GM23338 (cell line): ENCODE measurements around the gene GNAO1. TPM values are rescaled to one million over a fixed set of nuclear protein-coding genes. Genes with fewer than 3 reads are reported as not detected.

Experiments
- EZH2phosphoT487 ChIP-seq: fragments of 200-600 bp; sonication (generic); IDR thresholded peaks from one replicate; pipeline ENCODE4 v1.8.1; 2018; ENCODE audit warnings: antibody characterized with exemption; ENCODE audit not compliant: unreplicated experiment
- NANOG ChIP-seq: IDR thresholded peaks from 2 replicates; pipeline ENCODE4 v1.6.1; 2016; ENCODE audit warnings: antibody characterized with exemption, borderline replicate concordance
- REST ChIP-seq: IDR thresholded peaks from one replicate; pipeline ENCODE4 v1.6.1; 2018; ENCODE audit warnings: antibody characterized with exemption; ENCODE audit not compliant: unreplicated experiment
- ZNF462 ChIP-seq: fragments of 250-450 bp; sonication (Bioruptor Pico); IDR thresholded peaks from 2 replicates; pipeline ENCODE4 v1.5.0; 2020; ENCODE audit warnings: mild to moderate bottlenecking, moderate library complexity
- polyA plus RNA-seq: library from polyadenylated mRNA; unstranded; fragments of >200 nt; fragmentation: Nextera tagmentation; extraction: Ambion mirVana; gene quantifications from 2 replicates; pipeline ENCODE4 v1.2.1, GENCODE V29; 2016
- total RNA-seq: library from RNA; depleted of rRNA; stranded (reverse); fragments of >200 nt; shearing (Covaris generic); gene quantifications from 2 replicates; pipeline ENCODE4 v1.2.3, GENCODE V29; 2014

The GNAO1 gene
- total and polyA plus RNA-seq, 2 experiments from 2014 or later, result 6.5 to 24.8 TPM

- TF ChIP-seq REST (no peak), NANOG (no peak), ZNF462 (no peak), EZH2phosphoT487 (no peak)
Observed at GRCh38 chr16:56338566-56339318, 147.5 kb downstream of the GNAO1 start (continued).
